Hippocampal formation (tissue), 2 donors: Measurements from ENCODE around the gene LEMD2.

Source experiments
- DNase-seq, 2 donors: peaks; one replicate each; lab custom pipeline; 2025; lab: John Stamatoyannopoulos, UW

LEMD2 gene

DNA sequence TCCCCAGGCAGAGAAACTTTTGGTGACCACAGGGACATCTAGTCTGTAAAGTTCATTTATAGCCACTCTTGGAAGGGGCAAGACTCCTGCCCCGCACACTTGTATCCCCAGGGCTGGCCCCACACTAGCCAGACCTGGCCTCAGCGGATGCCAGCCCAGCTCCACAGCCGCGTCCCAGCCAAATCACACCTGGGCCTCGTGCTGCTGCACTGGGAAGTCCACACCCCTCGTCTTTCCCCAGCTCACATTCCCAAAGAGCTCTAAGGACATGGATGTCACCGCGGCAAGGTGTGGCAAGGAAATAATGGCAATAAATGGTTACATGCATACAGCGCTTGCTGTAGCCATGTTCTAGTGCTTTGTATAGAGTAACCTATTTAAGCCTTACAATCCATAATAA is 50.8 kb downstream of the LEMD2 start:
- DNase-seq = no peak

DNA sequence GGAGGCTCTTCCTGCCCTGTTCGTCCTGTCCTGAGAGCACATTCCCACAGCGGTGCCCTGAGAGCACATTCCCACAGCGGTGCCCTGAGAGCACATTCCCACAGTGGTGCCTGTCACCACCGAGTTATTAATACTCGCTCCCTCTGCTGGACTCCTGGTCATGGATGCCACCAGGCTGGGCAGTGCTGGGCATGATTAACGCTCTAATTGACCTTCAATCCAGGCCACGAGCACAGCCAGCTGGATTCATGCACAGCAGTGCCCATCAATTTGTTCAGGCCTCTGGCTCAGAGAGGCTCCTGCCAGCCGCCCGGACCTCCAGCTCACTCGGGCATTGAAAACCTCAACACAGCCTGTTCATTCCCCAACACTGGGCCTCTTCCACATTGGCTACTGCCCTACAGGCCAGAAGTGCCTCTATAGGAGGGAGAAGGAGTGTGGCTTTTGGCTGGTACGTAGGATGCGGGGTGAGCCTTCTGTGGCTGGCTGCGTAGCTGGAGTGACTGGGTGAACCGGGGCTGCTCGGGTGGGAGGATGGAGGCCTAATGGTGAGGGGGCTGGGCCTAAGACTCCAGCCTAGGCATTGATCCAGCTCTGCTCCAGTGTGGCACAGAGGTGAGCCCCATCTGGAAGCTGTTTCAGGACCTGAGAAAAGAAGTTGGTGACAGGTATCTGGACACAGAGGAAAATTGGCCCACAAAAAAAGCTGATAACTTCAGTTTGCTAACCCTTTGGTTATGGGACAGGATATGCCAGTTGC is 51.5 kb downstream of the LEMD2 start:
- DNase-seq = no peak

DNA sequence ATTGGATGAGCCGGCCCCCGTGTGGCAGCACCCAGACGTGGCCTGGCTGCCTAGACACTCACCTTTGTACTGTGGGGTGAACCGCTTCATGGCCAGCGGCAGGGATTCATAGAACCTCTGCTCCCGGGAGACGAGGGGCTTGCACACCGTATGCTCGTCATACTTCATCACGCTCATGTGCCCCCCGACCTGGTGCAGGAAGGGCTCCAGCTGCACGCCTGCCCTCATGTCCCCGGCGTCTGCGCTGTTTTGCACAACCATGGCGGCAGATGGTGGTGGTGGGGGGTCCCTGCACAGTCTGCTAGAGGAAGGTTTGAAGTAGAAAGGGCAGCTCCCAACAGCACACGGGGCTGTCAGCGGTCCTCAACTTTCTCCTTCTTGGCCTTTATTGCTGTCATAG is 53.7 kb downstream of the LEMD2 start:
- DNase-seq = no peak

DNA sequence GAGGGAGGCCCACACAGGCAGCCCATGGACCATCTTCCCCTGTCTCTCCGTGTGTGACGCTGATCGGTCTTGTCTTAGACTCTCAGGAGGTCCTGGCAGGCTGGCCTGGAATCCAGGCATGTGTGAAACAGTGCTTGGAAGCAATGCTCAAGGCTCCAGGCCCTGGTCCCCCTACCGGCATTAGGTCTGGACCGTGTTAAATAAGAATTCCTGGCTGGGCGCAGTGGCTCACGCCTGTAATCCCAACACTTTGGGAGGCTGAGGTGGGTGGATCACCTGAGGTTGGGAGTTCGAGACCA is 55.3 kb downstream of the LEMD2 start:
- DNase-seq = no peak

DNA sequence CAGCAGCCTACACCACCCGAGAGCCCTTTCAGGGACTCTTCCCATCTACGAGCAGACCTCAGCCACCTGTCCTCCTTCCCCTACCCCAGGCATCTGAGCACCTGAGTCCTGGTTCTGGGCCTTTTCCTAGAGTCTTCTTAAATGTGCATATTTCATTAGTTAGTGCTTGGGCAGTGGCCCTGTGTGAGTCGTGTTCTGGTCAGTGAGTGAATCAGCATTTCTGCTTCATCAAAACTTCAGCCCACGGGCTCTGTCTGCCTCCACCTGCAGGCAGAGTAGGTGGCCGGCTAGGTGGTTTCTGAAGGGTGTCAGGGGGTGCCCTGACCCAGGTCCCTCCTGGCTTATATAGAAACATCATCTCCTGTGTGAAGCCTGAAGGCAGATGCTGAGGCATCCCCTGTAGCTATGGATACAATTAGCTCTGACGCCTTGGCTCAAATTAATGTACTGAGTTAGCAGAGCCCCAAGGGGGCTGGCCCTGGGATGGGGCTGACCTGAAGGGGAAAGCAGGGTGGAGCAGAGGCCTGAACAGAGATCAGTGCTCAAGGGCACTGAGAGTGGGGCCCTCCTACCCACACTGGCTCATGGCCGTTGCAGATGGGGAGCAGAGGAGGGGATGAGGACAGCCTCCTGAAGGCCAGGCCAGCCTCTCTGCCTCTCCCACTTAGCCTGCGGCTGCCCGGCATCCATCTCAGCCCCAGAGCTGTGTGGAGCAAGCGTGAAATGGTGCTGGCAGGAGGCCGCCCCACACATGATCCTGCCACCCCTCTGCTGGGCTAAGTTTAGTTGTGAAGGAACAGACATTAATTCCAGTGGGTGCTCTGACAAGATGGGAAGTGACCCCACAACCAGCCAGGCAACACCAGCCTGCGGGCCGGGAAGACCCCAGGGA is 55.9 kb downstream of the LEMD2 start:
- no peak for DNase-seq

DNA sequence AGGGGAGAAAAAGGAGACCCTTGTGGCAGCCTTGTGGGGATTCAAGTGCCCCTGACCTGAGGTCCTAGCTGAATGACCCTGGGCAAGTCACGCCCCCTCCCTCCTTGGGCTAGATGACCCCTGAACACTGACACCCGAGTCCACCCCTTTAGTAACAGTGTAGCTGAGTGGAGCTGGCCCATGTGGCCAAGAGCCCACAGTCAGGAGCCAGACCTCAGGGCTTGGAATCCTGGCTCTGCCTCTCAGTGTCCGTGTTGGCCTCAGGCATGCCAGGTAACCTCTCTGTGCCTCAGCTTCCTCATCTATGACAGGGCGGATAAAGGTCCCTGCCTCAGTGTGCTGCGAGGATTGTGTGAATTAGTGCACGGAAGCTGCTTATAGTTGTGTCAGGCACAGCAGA is 56.5 kb downstream of the LEMD2 start:
- DNase-seq = no peak

DNA sequence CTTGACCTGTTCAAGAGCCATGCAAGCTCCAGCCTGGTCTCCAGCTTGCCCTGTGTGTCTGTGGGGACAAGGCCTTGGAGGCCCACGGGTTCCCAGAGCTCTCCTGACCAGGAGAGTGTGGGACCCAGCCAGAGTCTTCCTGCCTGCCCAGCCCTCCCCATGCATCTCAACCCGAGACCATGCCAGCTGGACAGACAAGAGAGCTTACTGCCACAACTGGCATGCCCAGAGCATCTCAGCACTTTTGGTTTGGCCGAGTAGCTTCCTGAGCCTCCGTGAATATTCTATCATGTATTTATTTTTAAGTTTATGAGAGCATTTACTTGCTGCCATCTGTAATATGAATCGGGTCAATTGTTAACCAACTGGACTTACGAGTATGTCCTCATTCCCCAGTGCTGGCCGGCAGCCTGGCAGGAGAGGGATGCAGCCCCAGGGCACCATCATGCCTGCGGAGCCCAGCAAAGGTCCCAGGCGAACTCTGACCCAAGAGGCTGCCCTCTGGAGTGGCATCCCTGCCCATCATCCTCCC is 57.1 kb downstream of the LEMD2 start:
- no peak for DNase-seq

DNA sequence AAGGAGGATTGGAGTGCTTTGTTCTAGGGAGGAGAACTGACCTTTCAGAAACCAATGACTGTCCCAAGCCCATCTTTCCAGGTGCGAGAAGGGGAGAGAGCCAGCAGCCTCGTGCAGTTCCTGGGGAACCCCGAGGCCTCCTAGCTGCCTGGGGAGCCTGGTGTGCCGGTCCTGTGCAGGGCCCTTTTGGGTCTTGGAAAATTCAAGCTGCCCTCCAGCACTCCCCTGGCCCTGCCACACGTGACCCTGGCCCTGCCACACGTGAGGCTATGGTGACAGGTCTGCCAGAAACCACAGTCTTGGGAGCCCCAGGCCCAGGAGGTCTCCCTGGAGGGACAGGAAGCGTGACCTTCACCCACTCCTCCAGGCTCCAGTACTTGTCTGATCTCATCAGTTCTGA is 57.9 kb downstream of the LEMD2 start:
- no peak for DNase-seq

DNA sequence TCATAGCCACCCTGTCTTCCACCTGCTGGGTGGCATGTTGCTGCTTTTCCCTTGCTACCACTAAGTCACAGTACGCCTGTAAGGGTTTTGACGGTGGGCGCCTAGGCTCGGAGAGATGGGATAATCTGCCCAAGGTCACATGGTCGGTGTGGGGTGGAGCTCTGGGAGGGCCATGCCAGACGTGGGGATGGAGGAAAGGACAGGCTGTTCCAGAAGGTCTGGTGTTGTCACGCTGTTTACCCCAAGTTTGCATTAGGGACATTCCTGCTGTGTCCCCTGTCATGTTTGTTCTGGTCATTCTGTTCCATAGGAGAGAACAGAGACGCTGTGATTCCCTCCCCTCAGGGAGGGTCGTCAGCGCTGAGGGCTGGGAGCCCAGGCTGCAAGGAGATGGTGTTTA is 58.3 kb downstream of the LEMD2 start:
- DNase-seq = no peak

DNA sequence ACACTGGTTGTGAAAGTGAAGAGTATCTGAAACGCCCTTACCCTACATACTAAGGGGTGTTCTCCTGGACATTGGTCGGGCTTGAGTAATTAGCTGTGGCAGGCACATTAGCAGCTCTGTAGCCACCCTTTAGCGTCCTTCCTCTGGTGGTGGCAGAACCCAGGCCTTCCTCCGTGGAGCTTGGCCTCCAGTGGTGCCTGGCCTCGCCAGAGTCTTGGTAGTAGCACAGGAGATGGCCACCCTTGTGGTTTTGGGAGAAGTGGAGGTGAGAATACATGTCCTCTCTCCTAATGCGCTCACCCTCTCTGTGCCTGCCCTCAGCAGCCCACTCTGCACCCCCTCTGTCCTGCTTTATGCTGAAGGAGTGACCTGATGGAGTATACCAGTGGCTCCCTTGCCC is 59.9 kb downstream of the LEMD2 start:
- no peak for DNase-seq

DNA sequence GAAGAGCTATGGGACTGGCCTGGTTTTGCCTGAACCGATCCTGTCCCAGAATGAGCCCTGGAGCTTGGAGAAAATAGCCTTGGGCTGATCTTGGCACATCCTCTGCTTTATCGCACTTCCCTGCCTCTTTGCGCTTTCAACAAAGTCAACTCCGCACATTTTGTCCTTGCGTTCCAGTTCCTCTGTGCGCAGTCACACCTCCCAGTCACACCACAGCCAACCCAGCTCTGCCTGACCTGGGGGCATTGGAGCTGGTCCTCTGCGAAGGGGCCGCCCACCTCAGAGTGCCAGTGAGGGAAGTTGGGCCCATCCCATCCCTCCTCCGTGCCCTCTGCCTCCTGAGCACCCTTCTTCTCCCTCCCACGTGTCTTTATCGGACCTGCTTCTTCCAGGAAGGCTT is 60.5 kb downstream of the LEMD2 start:
- no peak for DNase-seq

DNA sequence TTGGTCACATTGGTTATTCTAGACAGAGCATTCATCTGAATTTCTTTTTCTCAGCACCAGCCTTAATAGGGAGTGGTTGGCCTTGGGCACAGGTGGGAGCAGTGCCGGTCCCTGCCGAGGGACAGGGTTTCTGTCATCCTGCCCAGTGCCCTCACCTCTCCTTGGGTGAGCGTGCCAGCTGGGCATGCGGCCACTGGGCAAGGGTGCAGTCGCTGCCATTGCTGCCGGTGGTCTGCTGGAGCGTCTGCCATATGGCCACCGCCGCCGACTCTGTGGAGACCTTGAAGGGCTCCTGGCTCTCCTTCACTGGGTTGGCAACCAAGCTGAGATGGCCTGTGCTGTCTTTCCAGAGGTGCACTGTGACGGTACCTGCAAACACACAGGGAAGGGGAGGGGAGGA is 61.0 kb downstream of the LEMD2 start:
- DNase-seq = no peak

DNA sequence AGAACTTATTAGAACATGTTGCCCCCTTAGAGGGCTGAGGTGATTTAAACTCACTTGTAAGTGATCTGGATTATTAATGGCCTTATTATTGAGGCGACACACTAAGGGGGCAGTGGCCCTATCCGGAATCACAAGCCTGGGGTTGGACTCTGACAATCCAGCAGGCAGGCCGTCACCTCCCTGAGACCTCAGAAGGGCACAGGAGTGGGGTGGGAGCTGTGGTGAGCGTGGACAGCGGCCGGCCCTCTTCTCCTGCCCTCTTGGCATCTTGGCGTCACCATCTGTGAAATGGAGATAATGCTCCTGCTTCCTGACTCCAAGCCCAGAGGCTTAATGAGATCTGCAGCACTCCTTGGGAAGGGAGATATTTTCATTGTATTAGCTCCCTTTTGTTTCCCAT is 61.8 kb downstream of the LEMD2 start:
- no peak for DNase-seq

DNA sequence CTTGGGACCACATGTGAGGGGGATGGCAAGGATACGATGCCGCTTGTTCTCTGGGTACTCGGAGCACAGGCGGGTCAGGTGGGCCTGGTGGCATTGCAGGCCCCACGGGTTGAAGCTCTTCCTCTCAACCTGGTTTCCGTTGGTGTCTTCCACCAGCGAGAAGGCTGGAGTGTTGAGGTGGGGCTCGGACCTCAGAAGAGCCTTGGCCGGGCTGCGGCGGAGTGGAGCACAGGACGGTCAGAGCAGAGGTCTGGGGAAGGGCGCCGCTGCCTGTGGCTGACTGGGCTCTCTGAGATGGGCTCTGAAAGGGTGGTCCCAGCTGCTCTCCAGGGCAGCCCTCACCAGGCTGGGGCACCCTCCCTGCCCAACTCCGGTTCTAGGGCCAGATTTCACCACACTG is 62.2 kb downstream of the LEMD2 start:
- DNase-seq = no peak

DNA sequence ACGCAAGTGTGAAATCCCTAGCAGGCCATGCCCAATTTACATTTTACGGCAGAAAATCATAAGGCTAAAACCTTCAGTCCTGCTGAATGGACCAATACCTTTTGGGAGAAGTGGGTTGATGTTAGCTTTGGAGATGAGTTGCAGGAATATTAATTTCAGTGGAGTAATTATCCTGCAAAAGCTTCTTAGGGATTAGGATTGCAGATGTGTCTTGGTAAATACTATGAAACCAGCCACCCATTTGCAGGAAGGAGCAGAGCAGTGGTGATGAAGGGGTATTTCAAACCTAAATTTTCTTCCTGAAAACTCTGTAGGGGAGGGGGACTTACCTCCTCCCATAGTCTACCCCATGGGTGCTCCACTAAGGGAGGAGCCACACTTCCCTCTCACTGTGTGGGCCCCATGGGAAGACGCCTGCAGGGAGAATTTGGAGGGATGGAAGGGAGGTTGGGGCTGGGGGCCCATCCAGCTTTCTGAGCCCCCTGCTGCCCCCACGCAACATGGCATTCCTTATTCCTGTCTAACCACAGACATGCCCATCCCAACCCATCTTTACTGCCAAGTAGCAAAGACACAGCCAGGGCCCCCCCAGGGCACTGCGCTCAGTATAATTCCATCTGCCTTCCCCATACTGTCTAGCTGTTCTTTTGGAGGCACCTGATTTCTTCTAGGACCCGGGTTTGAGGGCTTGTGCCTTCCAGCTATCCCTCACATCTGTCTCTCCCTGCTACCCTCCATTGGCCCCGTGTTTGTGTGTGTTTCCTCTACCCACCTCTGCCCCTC is 62.8 kb downstream of the LEMD2 start:
- no peak for DNase-seq

DNA sequence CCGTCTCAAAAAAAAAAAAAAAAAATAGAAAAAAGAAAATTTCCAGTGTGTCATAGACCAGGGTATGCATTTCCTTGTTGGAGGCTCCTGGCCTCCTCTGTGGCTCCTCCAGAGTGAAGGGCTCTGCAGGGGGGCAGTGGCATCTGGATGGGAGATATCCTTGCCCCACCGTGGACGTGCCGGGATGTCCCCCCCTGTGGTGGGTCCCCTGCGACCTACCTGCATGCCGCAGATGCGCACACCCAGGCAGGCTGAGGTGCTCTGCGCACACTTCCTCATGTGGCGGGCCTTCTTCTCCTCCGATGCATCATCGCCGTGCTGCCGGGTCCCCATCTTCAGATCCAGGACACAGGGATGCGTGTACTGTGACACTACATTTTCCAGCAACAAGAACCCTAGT is 63.7 kb downstream of the LEMD2 start:
- no peak for DNase-seq

DNA sequence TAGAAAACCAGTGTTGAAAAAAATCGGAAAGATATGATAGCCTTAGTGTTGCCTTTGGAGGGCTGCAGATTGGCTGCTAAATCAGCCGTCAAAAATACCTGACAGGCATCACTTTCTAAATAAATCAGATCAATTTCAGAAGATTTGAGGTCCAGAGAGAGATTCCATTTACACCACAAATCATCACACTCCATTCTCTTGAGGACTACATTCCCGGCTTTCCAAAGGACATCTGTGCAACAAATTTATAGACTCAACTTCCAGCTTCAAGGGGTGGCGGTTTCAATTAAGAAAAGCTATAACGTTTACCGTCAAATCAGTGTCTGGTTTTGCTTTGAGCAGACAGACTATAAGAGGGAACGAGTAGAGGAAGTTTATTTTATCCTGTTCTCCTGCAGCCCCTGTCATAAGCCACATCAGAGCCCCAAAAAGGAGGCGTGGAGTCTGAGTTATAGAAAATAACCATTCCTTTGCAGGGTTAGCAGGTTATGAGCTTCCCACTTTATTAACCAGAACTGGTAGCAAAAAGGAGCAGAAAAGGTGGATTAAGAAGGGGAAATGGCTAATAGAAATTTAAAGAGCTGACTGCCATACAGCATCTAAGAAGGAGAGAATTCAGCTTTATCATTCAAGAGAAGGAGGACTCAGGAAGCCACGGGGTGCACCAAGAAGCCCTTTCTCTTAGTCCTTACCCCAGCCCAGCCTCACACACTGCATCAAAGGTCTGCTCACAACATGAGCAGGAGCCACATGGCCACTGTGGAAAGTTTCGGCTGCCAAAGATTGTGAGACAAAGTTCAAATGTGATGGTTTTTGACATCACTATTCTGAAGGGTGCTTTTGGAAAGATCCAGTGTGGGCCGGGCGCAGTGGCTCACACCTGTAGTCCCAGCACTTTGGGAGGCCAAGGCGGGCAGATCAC is 64.6 kb downstream of the LEMD2 start:
- no peak for DNase-seq

DNA sequence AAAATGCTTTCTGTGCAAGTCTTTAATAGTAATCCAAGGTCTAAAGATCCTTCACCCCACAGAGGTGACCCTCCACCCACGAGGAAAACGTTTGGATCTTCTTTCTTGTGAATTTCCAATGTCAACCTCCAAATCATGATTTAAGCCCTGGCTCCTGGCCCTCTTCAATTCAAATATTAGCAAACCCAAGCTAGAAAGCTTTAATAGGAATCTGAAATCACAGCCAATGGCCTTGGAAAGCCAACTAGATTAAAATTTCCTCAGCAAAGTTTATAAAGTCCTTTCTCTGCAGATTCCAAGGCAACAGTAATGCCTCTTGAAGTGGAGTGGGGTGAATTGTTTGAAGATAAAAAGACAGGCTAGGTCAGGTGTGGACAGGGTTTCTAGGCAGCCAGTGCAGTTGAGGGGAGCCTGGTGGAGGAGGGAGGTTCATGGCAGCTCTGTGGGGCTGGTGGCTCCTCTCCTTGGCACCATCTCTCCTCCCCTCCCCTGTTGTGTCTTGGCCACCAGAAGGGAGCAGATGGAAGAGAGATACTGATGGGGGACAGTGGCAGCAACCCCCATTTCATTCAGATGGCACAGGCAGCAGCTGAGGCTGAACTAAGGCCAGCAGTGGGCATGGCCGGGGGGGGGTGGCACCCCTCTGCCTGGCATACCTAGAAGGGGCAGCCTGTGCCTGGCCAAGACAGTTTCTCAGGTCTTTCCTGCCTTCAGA is 65.4 kb downstream of the LEMD2 start:
- no peak for DNase-seq

DNA sequence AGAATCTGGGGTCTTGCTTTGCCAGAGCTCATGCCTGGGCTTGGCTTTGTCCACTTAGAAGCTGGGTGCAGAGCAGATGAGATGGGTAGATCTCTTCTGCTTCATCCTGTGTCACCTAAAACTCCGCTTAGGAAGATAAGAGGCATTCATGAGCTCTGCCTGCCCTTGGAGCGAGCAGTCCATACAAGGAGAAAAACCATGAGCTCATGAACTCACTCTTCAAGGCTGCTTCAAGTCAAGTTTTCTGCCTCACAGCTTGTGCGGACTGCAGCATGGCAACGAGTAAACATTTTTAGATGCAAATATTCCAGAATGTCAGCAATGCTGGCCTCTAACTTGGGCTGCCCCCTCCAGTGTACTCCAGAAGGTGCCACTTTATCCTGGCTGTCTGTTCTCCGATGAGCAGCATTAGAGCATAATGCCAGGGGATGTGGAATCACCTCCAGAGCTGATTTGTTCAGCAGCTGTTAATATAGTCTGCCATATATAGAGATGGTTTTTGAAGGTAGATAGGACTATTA is 66.8 kb downstream of the LEMD2 start:
- DNase-seq = no peak

DNA sequence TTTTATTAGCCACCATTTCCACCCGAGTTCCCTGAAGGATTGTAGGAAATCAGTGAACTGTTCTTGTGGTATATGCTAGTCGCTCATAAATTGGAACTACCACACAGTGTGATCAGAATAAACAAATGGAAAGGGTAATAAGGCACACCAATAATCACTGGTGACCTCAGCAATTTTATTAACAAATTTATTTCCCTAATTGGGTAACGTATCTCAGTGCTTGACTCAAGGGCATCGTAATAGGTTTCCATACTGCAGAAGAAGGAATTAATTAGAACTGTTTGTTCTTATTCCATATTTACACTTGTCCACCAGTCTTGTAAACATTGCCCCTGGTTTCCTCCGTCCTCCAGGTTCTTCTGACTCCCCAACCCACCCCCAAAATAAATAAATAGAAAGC is 67.4 kb downstream of the LEMD2 start:
- DNase-seq = no peak
